Kidney (tissue), 14 donors: ENCODE measurements around the gene SLC4A8. TPM values are rescaled to one million over a fixed set of nuclear protein-coding genes. Genes with fewer than 3 reads are reported as not detected.

Experiments
- DNase-seq, 5 donors: peaks; one replicate each; pipeline ENCODE4 v3.0.0-alpha.2; 2013 to 2020
- FAIRE-seq: peaks from 2 replicates; lab custom pipeline; 2012; peaks lifted over from hg19 to GRCh38; lab: Jason Lieb, UNC
- H3K27ac ChIP-seq, 2 donors: one replicate each; pipeline ENCODE4 v1.7.0; 2013; ENCODE audit warnings: low read depth in 2 of 2, low read length in 2 of 2, inconsistent platforms in 1 of 2
- H3K27me3 ChIP-seq: one replicate; pipeline ENCODE4 v1.7.1; 2013; ENCODE audit warnings: low read length, inconsistent platforms; ENCODE audit not compliant: control insufficient read depth, insufficient read depth
- H3K36me3 ChIP-seq, 3 donors: one replicate each; pipeline versions ENCODE4 v1.7.0 to v1.7.1; 2013; ENCODE audit warnings: low read length in 3 of 3, control low read depth in 1 of 3, inconsistent platforms in 1 of 3; ENCODE audit not compliant: insufficient read depth in 3 of 3, control insufficient read depth in 2 of 3
- H3K4me1 ChIP-seq, 3 donors: one replicate each; pipeline versions ENCODE4 v1.7.0 to v1.7.1; 2013; ENCODE audit warnings: low read length in 3 of 3, inconsistent platforms in 1 of 3, low read depth in 1 of 3; ENCODE audit not compliant: control insufficient read depth in 2 of 3, insufficient read depth in 2 of 3
- H3K4me3 ChIP-seq, 3 donors: one replicate each; pipeline versions ENCODE4 v1.7.0 to v1.8.1; 2013; ENCODE audit warnings: low read length in 3 of 3, control low read depth in 1 of 3, inconsistent platforms in 1 of 3
- H3K9ac ChIP-seq, 3 donors: one replicate each; pipeline versions ENCODE4 v1.7.0 to v1.7.1; 2013; ENCODE audit warnings: low read length in 3 of 3, control low read depth in 1 of 3, inconsistent platforms in 1 of 3
- H3K9me3 ChIP-seq, 3 donors: one replicate each; pipeline versions ENCODE4 v1.7.0 to v1.7.1; 2013; ENCODE audit warnings: low read length in 3 of 3, control low read depth in 1 of 3, inconsistent platforms in 1 of 3; ENCODE audit not compliant: control insufficient read depth in 2 of 3, insufficient read depth in 1 of 3
- intact Hi-C: fragments of 100-400 bp; cut with DNase I; formaldehyde crosslinking; loops from one replicate; pipeline ENCODE4 v1.11.1; 2022
- polyA plus RNA-seq: library from polyadenylated mRNA; stranded (reverse); fragments of 350-450 nt; fragmentation: Illumina TruSeq; extraction: RNeasy Lipid Tissue Mini Kit (QIAGEN cat#74804); gene quantifications from one replicate; pipeline ENCODE4 v1.2.3, GENCODE V29; 2014; ENCODE audit warnings: low read depth, low replicate concordance; ENCODE audit not compliant: insufficient read depth
- total RNA-seq: library from RNA; stranded (reverse); fragmentation: NEBNext Ultra II Directional; extraction: Animal tissue kit (Norgen Biotek cat#: 25700); gene quantifications from one replicate; pipeline ENCODE4 v1.2.1, GENCODE V29; 2021
- TF ChIP-seq, protein P1 (sequence below): IDR thresholded peaks from 3 replicates; pipeline ENCODE4 v1.5.1; 2012; ENCODE audit warnings: mild to moderate bottlenecking, moderate library complexity, borderline replicate concordance; ENCODE audit not compliant: insufficient read depth; ENCODE audit errors: extremely low read depth
- donor health status: control.
- donor health status: control.
- donor health status: control.
- donor health status: control.
- donor health status: control.
- donor health status: DM: yes; HTN: yes; CAD: no.
- donor health status: Normal renal cell carcinoma (clear cell type).

The SLC4A8 gene
- total and polyA plus RNA-seq, 2 donors from 2014 or later: 2.4 to 3.4 TPM

GRCh38 chr12:51546097-51546496 lies 121.5 kb downstream of the SLC4A8 start:
- H3K36me3 ChIP-seq: no peaks in the 10 kb centered on the region
- DNase-seq (no peak), FAIRE-seq (no peak)
- H3K4me1 ChIP-seq: no peaks in the 10 kb centered on the region
- TF ChIP-seq, protein P1, sequence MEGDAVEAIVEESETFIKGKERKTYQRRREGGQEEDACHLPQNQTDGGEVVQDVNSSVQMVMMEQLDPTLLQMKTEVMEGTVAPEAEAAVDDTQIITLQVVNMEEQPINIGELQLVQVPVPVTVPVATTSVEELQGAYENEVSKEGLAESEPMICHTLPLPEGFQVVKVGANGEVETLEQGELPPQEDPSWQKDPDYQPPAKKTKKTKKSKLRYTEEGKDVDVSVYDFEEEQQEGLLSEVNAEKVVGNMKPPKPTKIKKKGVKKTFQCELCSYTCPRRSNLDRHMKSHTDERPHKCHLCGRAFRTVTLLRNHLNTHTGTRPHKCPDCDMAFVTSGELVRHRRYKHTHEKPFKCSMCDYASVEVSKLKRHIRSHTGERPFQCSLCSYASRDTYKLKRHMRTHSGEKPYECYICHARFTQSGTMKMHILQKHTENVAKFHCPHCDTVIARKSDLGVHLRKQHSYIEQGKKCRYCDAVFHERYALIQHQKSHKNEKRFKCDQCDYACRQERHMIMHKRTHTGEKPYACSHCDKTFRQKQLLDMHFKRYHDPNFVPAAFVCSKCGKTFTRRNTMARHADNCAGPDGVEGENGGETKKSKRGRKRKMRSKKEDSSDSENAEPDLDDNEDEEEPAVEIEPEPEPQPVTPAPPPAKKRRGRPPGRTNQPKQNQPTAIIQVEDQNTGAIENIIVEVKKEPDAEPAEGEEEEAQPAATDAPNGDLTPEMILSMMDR: no peak
- H3K4me3 ChIP-seq: no peak overlapping the region
- no peak overlapping the region for H3K27ac ChIP-seq
- no peaks in the 10 kb centered on the region for H3K27me3 ChIP-seq
- H3K9ac ChIP-seq: no peak overlapping the region
- H3K9me3 ChIP-seq: no peaks in the 10 kb centered on the region
- intact Hi-C loops: no loop called here

DNA sequence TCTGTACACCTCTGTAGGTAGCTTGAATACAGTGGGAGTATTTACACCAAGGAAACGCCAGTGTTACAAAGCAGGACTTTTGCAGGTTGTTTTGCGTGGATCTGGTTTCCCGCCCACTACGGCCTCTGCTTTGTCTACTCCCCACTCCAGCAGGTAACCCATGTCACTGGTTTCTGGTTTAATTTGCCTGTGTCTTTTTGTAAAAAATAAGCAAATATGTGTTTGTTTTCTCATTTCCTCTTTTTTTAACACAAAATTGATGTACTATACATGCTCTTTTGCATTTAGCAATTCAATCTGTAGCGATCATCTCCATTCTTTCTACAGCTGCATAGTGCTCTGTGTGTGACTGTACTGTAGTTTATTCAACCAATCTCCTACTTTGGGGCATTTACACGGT lies 123.0 kb downstream of the SLC4A8 start:
- H3K36me3 ChIP-seq: no peaks in the 10 kb centered on the region
- DNase-seq: no peak
- H3K4me3 ChIP-seq: no peak overlapping the region
- TF ChIP-seq, protein P1: no peak
- H3K9ac ChIP-seq: no peak overlapping the region
- no peaks in the 10 kb centered on the region for H3K4me1 ChIP-seq
- no peak overlapping the region for H3K27ac ChIP-seq
- no peaks in the 10 kb centered on the region for H3K27me3 ChIP-seq
- intact Hi-C loops: no loop called here
- no peaks in the 10 kb centered on the region for H3K9me3 ChIP-seq
- FAIRE-seq: no peak

- TF ChIP-seq, protein P1: no peak
- FAIRE-seq (no peak), DNase-seq (no peak)
- no peaks in the 10 kb centered on the region for H3K27me3 ChIP-seq
- no peak overlapping the region for H3K27ac ChIP-seq
- H3K9me3 ChIP-seq: no peaks in the 10 kb centered on the region
- no peaks in the 10 kb centered on the region for H3K4me1 ChIP-seq
- no peak overlapping the region for H3K9ac ChIP-seq
- no peaks in the 10 kb centered on the region for H3K36me3 ChIP-seq
- intact Hi-C loops: no loop called here
- no peak overlapping the region for H3K4me3 ChIP-seq
Measured at GRCh38 chr12:51548241-51548640, 123.6 kb downstream of the SLC4A8 start.

DNA sequence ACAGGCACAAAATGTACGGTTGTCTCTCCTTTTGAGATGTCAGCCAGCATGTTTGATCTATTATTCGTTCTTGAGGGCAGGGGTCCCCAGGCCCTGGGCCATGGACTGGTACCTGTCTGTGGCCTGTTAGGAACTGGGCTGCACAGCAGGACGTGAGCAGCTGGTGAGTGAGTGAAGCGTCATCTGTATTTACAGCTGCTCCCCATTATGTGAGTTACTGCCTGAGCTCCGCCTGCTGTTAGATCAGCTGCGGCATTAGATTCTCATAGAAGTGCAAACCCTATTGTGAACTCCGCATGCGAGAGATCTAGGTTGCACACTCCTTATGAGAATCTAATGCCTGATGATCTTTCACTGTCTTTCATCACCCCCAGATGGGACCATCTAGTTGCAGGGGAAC lies 125.0 kb downstream of the SLC4A8 start:
- Histone ChIP-seq H3K9me3 (no peaks in the 10 kb centered on the region), H3K36me3 (no peaks in the 10 kb centered on the region), H3K27ac (no peak overlapping the region), H3K4me1 (no peaks in the 10 kb centered on the region), H3K9ac (no peak overlapping the region), H3K4me3 (no peak overlapping the region), H3K27me3 (no peaks in the 10 kb centered on the region)
- DNase-seq: no peak
- TF ChIP-seq, protein P1: no peak
- no peak for FAIRE-seq
- intact Hi-C loops: no loop called here
